Natural killer cell (primary cell): ENCODE measurements around the gene UBE2F. TPM values are rescaled to one million over a fixed set of nuclear protein-coding genes. Genes with fewer than 3 reads are reported as not detected.

Experiments
- ATAC-seq, 3 donors: fragments of 150-1000 bp in 2 of 3; fragments of 200-7000 bp in 1 of 3; cut with Tn5 transposase; 1 replicate in 1 of 3; 2 replicates in 2 of 3; pipeline ENCODE4 v1.10.0; 2021; ENCODE audit warnings: mild to moderate bottlenecking in 2 of 3, moderate library complexity in 2 of 3
- DNase-seq, 2 donors: peaks; one replicate each; pipeline versions ENCODE4 v3.0.0 to v3.0.0-alpha.2; 2013 to 2021; ENCODE audit warnings: mixed read lengths in 1 of 2
- H3K27ac ChIP-seq: one replicate; pipeline ENCODE4 v1.5.1; 2013; ENCODE audit warnings: mild to moderate bottlenecking, low read length
- H3K27me3 ChIP-seq: one replicate; pipeline ENCODE4 v1.6.1; 2013; ENCODE audit warnings: low read length; ENCODE audit not compliant: control insufficient read depth, insufficient read depth
- H3K36me3 ChIP-seq: one replicate; pipeline ENCODE4 v1.6.1; 2013; ENCODE audit warnings: low read length; ENCODE audit not compliant: control insufficient read depth, insufficient read depth
- H3K4me1 ChIP-seq: one replicate; pipeline ENCODE4 v1.6.1; 2013; ENCODE audit warnings: low read length; ENCODE audit not compliant: control insufficient read depth, insufficient read depth
- H3K4me3 ChIP-seq: one replicate; pipeline ENCODE4 v1.5.1; 2013; ENCODE audit warnings: low read length
- H3K9me3 ChIP-seq: one replicate; pipeline ENCODE4 v1.6.1; 2013; ENCODE audit warnings: low read length; ENCODE audit not compliant: control insufficient read depth, insufficient read depth
- H3K27ac Mint-ChIP-seq, 2 donors: one replicate each; pipeline ENCODE4 v1.8.0; 2022; ENCODE audit warnings: mild to moderate bottlenecking in 2 of 2, mixed read lengths in 2 of 2, moderate library complexity in 1 of 2
- H3K27me3 Mint-ChIP-seq, 2 donors: one replicate each; pipeline ENCODE4 v1.8.0; 2022; ENCODE audit warnings: low read depth in 2 of 2, mixed read lengths in 2 of 2
- H3K36me3 Mint-ChIP-seq: one replicate; pipeline ENCODE4 v1.8.0; 2022; ENCODE audit warnings: mixed read lengths
- H3K4me1 Mint-ChIP-seq, 2 donors: one replicate each; pipeline ENCODE4 v1.8.0; 2022; ENCODE audit warnings: mixed read lengths in 2 of 2
- H3K4me3 Mint-ChIP-seq: one replicate; pipeline ENCODE4 v1.8.0; 2022; ENCODE audit warnings: mild to moderate bottlenecking, moderate library complexity, mixed read lengths
- H3K9me3 Mint-ChIP-seq, 2 donors: one replicate each; pipeline ENCODE4 v1.8.0; 2022; ENCODE audit warnings: mixed read lengths in 2 of 2
- CTCF ChIP-seq: fragments of 200-600 bp; IDR thresholded peaks from one replicate; pipeline ENCODE4 v1.8.0; 2022; ENCODE audit warnings: antibody characterized with exemption
- WGBS: methylation state at CpG from one replicate; pipeline ENCODE4 v1.1.7; 2013; ENCODE audit warnings: missing lambda C conversion rate; ENCODE audit not compliant: insufficient coverage; 5-methylcytosine and 5-hydroxymethylcytosine counted together
- intact Hi-C: fragments of 100-400 bp; cut with micrococcal nuclease; formaldehyde crosslinking; loops from one replicate; pipeline ENCODE4 v1.14.2; 2022
- total RNA-seq, 4 donors: library from RNA; stranded (reverse); fragments of 120-200 nt in 1 of 4; gene quantifications; one replicate each; pipeline versions ENCODE4 v1.2.3 to v1.2.4, GENCODE V29; 2013 to 2022

UBE2F gene
- total RNA-seq, 3 donors from 2014 or later (not counting 1 experiment from before 2014, with no cell fraction given): 82.4 to 135 (median 96.1) TPM

DNA sequence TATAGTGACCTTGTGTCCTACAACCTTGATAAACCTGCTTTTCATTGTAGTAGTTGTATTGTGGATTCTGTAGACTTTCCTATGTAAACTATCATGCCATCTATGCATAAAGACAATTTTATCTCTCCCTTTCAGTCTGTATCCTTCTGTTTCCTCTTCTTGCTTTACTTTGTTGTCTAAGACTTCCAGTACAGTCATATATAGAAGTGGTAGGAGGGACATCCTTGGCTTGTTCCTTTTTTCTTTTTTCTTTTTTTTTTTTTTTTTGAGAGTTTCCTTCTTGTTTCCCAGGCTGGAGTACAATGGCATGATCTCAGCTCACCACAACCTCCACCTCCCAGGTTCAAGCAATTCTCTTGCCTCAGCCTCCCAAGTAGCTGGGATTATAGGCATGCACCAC is 39.7 kb downstream of the UBE2F start:
- Mint-ChIP-seq H3K9me3 (no peaks in the 10 kb centered on the region), H3K4me1 (peaks cover 68 to 73% of the 10 kb centered on the region in 2 donors), H3K4me3 (no peak overlapping the region), H3K27ac (peak overlapping the region; percentile 47 to 75), H3K27me3 (no peaks in the 10 kb centered on the region), H3K36me3 (no peaks in the 10 kb centered on the region)
- H3K4me3 ChIP-seq: no peak overlapping the region
- no peaks in the 10 kb centered on the region for H3K9me3 ChIP-seq
- TF ChIP-seq CTCF: no peak
- H3K27ac ChIP-seq: no peak overlapping the region
- ATAC-seq (no peak), DNase-seq (no peak)
- H3K4me1 ChIP-seq: peaks cover 28% of the 10 kb centered on the region
- intact Hi-C loops: no loop called here
- H3K36me3 ChIP-seq: peaks cover 3% of the 10 kb centered on the region
- no peaks in the 10 kb centered on the region for H3K27me3 ChIP-seq

GRCh38 chr2:238007924-238008323 is 41.1 kb downstream of the UBE2F start:
- Mint-ChIP-seq H3K4me3 (no peak overlapping the region), H3K27ac (peak overlapping the region in 1 of 2 donors; percentile 51), H3K36me3 (no peaks in the 10 kb centered on the region), H3K27me3 (no peaks in the 10 kb centered on the region), H3K9me3 (no peaks in the 10 kb centered on the region), H3K4me1 (peaks cover 69 to 80% of the 10 kb centered on the region in 2 donors)
- H3K36me3 ChIP-seq: peaks cover 3% of the 10 kb centered on the region
- no peaks in the 10 kb centered on the region for H3K9me3 ChIP-seq
- H3K4me1 ChIP-seq: peaks cover 28% of the 10 kb centered on the region
- no peaks in the 10 kb centered on the region for H3K27me3 ChIP-seq
- no peak overlapping the region for H3K27ac ChIP-seq
- intact Hi-C loops: no loop called here
- no peak for TF ChIP-seq CTCF
- ATAC-seq (no peak), DNase-seq (no peak)
- 82% methylated on average over 6 of the region's 6 CpGs for WGBS
- H3K4me3 ChIP-seq: no peak overlapping the region

DNA sequence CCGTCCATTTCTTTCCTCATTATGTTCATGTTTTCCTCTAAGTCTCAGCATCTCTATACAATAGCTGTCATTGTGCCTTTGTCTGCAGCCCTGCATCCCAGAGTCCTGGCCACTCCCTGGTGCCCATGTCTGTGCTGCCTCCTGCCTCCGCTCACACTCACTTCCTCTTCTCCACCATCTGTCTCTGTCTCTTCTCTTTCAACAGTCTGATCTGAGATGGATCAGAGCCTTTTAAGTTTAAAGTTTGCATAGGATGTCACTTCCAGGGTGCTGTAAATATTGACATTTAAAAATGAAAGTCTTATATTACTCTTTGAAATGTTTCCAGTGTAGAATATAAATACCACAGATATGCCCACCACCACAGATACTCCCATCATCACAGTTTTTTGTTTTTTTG is 42.7 kb downstream of the UBE2F start:
- ATAC-seq (no peak), DNase-seq (no peak)
- Histone ChIP-seq H3K4me1 (peaks cover 24% of the 10 kb centered on the region), H3K27me3 (no peaks in the 10 kb centered on the region), H3K4me3 (no peak overlapping the region), H3K9me3 (no peaks in the 10 kb centered on the region), H3K36me3 (peaks cover 8% of the 10 kb centered on the region), H3K27ac (no peak overlapping the region)
- Mint-ChIP-seq H3K9me3 (no peaks in the 10 kb centered on the region), H3K27me3 (no peaks in the 10 kb centered on the region), H3K36me3 (no peaks in the 10 kb centered on the region), H3K4me3 (no peak overlapping the region), H3K27ac (peak overlapping the region; percentile 51 to 52), H3K4me1 (peaks cover 61 to 68% of the 10 kb centered on the region in 2 donors)
- intact Hi-C loops: no loop called here
- TF ChIP-seq CTCF: no peak
- 82% methylated on average over 2 of the region's 2 CpGs for WGBS

GRCh38 chr2:238010572-238010971 is 43.8 kb downstream of the UBE2F start:
- Histone ChIP-seq H3K27ac (no peak overlapping the region), H3K4me3 (no peak overlapping the region), H3K27me3 (no peaks in the 10 kb centered on the region), H3K4me1 (peaks cover 16% of the 10 kb centered on the region), H3K36me3 (peaks cover 8% of the 10 kb centered on the region), H3K9me3 (no peaks in the 10 kb centered on the region)
- Mint-ChIP-seq H3K4me3 (no peak overlapping the region), H3K4me1 (peaks cover 62 to 65% of the 10 kb centered on the region in 2 donors), H3K36me3 (no peaks in the 10 kb centered on the region), H3K27me3 (no peaks in the 10 kb centered on the region), H3K27ac (peak overlapping the region; percentile 51 to 61), H3K9me3 (no peaks in the 10 kb centered on the region)
- DNase-seq (no peak), ATAC-seq (no peak)
- 98% methylated on average over 1 of the region's 1 CpG for WGBS
- intact Hi-C loops: no loop called here
- TF ChIP-seq CTCF: no peak
